ENCODE measurements around the gene HTR3D.

HTR3D gene, protein sequence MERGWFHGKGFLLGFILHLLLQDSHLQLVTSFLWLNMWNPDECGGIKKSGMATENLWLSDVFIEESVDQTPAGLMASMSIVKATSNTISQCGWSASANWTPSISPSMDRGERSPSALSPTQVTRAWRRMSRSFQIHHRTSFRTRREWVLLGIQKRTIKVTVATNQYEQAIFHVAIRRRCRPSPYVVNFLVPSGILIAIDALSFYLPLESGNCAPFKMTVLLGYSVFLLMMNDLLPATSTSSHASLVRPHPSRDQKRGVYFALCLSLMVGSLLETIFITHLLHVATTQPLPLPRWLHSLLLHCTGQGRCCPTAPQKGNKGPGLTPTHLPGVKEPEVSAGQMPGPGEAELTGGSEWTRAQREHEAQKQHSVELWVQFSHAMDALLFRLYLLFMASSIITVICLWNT

GRCh38 chr3:184031187-184031792 is at the start of gene HTR3D:
Gene HTR3D (plus strand): TSS chr3:184031742. CDS start chr3:184031742, 0 bp downstream.
- Mint-ChIP-seq H3K27ac (peak within 1 kb of the TSS; percentile 10), H3K27me3 (ENCODE audit: low read depth) (peaks cover 7% of the 10 kb centered on the region), H3K36me3 (ENCODE audit: low read depth) (no peaks in the 10 kb centered on the region), H3K9me3 (no peaks in the 10 kb centered on the region), H3K4me3 (no peak within 1 kb of the TSS), H3K4me1 (ENCODE audit: low read depth) (no peaks in the 10 kb centered on the region)
- no peak for DNase-seq (ENCODE audit: low spot score)

DNA sequence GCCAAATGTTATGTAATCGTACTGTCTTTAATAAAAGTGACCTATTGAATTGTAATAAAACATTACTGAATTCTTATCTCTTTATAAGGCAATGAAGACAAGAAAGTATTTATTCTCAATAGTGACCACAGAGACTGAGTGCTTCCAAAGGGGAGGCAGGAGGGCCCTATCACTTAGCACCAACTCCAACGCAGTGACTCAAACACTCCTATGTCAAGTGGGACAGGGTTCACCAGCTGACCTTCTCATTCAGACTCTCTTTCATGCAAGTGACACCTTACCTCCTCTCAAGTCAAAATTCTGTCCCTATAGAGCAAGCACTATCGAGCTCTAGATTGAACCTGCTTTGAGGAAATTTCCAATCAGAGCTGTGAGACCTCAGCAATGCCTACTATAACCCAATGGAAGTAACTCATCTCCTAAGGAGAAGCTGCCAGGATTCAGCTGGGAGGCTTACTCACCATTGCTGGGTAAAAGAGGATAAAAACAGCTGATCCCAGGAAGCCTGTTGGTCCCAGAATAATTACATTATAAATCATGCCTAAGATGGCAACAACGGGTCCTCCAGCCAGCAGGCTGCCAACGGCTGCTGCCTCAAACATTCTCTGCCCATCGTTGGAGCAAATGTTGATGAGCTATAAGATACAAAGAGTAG is 49.4 kb upstream of the HTR3D start:
- Mint-ChIP-seq H3K36me3 (ENCODE audit: low read depth) (peaks cover 12% of the 10 kb centered on the region), H3K27me3 (ENCODE audit: low read depth) (no peaks in the 10 kb centered on the region), H3K27ac (no peak overlapping the region), H3K4me1 (ENCODE audit: low read depth) (peaks cover 3% of the 10 kb centered on the region), H3K4me3 (no peak overlapping the region), H3K9me3 (no peaks in the 10 kb centered on the region)
- DNase-seq (ENCODE audit: low spot score) = no peak

- H3K27ac Mint-ChIP-seq = no peak overlapping the region
- H3K4me1 Mint-ChIP-seq (ENCODE audit: low read depth) = peaks cover 13% of the 10 kb centered on the region
- H3K27me3 Mint-ChIP-seq (ENCODE audit: low read depth) = no peaks in the 10 kb centered on the region
- H3K36me3 Mint-ChIP-seq (ENCODE audit: low read depth) = peaks cover 12% of the 10 kb centered on the region
- H3K4me3 Mint-ChIP-seq = no peak overlapping the region
- no peaks in the 10 kb centered on the region for H3K9me3 Mint-ChIP-seq
- no peak for DNase-seq (ENCODE audit: low spot score)
Observed at GRCh38 chr3:183984127-183984740, 47.3 kb upstream of the HTR3D start.

- H3K4me3 Mint-ChIP-seq = no peak overlapping the region
- no peaks in the 10 kb centered on the region for H3K9me3 Mint-ChIP-seq
- no peak for DNase-seq (ENCODE audit: low spot score)
- peaks cover 13% of the 10 kb centered on the region for H3K4me1 Mint-ChIP-seq (ENCODE audit: low read depth)
- H3K27me3 Mint-ChIP-seq (ENCODE audit: low read depth) = no peaks in the 10 kb centered on the region
- H3K27ac Mint-ChIP-seq = no peak overlapping the region
- peaks cover 12% of the 10 kb centered on the region for H3K36me3 Mint-ChIP-seq (ENCODE audit: low read depth)
Observed at GRCh38 chr3:183984749-183985729, 46.5 kb upstream of the HTR3D start.

DNA sequence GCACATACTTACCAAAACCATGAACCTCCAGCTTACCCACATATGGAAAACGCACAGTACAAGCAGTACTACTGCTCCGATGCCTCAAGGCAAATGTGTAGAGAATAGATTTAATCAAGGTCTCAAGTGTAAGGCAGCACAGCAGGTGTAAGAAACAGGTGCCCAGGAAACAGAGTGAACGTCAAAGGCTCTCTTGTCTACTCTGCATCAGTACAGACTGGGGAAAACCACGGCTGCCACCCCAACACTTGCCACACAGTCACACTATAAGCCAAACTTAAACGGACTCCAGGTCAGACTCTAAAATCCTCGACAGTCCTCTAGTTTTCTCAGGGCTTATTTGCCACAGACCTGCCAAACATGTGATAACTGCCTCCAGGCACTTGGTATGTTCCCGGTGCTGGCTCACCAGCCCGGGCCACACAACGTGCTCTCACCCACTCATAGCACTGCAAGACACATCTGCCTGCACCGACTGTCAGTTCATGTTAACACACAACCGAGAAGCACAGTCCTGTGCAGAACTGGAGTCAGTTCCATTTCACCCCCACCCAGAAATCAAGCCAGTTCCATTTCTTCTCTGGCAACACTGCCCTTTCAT is 44.4 kb upstream of the HTR3D start:
- Mint-ChIP-seq H3K27me3 (ENCODE audit: low read depth) (no peaks in the 10 kb centered on the region), H3K4me3 (no peak overlapping the region), H3K36me3 (ENCODE audit: low read depth) (peaks cover 12% of the 10 kb centered on the region), H3K9me3 (no peaks in the 10 kb centered on the region), H3K27ac (no peak overlapping the region), H3K4me1 (ENCODE audit: low read depth) (peaks cover 13% of the 10 kb centered on the region)
- no peak for DNase-seq (ENCODE audit: low spot score)

DNA sequence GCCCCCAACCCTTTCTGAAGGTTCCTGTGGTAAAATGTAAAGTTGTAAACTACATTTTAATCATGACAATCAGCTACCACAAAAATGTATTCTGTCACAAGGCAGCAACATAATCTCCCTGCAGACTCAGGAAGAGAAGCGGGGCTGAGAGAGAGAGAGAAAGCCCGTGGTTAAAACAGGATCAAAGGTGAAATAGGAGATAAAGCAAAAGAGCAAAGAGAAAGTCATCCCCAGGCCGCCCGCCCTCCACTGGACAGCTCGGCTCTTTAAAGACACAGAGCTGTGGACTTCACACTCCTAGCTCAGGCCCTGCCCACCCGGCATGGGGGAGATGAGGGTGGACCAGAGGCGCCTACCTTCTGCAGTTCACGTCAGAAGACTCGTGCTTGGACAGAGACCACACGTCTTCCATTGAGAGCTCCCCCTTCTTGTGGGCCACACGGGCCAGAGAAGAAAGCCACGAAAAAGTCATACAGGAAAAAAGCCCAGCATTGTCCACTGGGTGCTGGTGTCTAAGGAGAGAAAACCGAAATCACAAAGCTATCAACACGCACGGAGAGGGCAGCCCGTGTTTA is 43.2 kb upstream of the HTR3D start:
- H3K27ac Mint-ChIP-seq = no peak overlapping the region
- no peak for DNase-seq (ENCODE audit: low spot score)

DNA sequence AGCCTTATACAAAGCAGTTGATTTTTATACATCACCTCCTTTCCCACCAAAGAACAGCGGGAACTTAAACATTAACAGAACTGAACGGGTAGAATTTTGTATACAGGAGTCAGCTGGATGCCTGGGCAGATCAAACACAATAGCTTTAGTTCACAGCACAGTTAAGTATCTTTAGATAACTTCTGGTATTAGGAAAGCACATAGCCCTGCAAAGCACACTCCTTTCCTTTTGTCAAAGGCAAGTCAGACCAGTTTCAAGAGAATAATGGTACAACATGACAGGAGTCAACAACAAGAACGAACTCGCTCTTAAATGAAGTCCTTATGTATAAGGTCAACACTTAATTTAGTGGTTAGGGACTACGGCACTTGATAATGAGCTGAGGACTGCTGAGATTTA is 40.1 kb upstream of the HTR3D start:
- H3K36me3 Mint-ChIP-seq (ENCODE audit: low read depth) = peaks cover 8% of the 10 kb centered on the region
- H3K27me3 Mint-ChIP-seq (ENCODE audit: low read depth) = no peaks in the 10 kb centered on the region
- DNase-seq (ENCODE audit: low spot score) = no peak
- H3K9me3 Mint-ChIP-seq = no peaks in the 10 kb centered on the region
- H3K4me3 Mint-ChIP-seq = no peak overlapping the region
- H3K4me1 Mint-ChIP-seq (ENCODE audit: low read depth) = peaks cover 13% of the 10 kb centered on the region
- H3K27ac Mint-ChIP-seq = no peak overlapping the region

More for the DNA sequence above, 43.2 kb upstream of the HTR3D start:
- Mint-ChIP-seq H3K27me3 (ENCODE audit: low read depth) (no peaks in the 10 kb centered on the region), H3K9me3 (no peaks in the 10 kb centered on the region), H3K4me3 (peak overlapping the region; percentile 1), H3K4me1 (ENCODE audit: low read depth) (peaks cover 13% of the 10 kb centered on the region), H3K36me3 (ENCODE audit: low read depth) (peaks cover 11% of the 10 kb centered on the region)

DNA sequence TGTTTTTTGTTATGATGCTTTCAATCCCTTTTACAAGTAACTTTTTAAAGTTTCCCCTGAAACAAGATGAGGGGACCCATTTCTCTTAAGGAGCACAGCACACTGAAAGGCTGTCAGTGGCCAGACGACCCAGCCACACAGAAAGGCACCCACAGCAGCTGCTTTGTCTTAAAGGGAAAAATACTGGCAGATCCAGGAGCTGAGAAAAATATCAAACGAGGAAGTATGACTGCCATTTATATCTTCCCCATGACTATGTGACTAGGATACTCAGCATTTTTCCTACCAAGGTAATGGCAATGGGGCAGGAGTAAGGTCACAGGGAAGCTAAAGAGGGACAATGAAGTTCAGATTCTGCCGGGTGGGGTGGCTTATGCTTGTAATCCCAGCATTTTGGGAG is 29.8 kb upstream of the HTR3D start:
- H3K4me1 Mint-ChIP-seq (ENCODE audit: low read depth) = peaks cover 9% of the 10 kb centered on the region
- H3K9me3 Mint-ChIP-seq = no peaks in the 10 kb centered on the region
- H3K27ac Mint-ChIP-seq = no peak overlapping the region
- H3K36me3 Mint-ChIP-seq (ENCODE audit: low read depth) = peaks cover 1% of the 10 kb centered on the region
- no peak overlapping the region for H3K4me3 Mint-ChIP-seq
- no peak for DNase-seq (ENCODE audit: low spot score)
- H3K27me3 Mint-ChIP-seq (ENCODE audit: low read depth) = no peaks in the 10 kb centered on the region

GRCh38 chr3:184002469-184002868 is 29.1 kb upstream of the HTR3D start:
- Mint-ChIP-seq H3K27ac (no peak overlapping the region), H3K9me3 (no peaks in the 10 kb centered on the region), H3K4me1 (ENCODE audit: low read depth) (peaks cover 9% of the 10 kb centered on the region), H3K36me3 (ENCODE audit: low read depth) (peaks cover 1% of the 10 kb centered on the region), H3K27me3 (ENCODE audit: low read depth) (no peaks in the 10 kb centered on the region), H3K4me3 (no peak overlapping the region)
- DNase-seq (ENCODE audit: low spot score) = no peak

DNA sequence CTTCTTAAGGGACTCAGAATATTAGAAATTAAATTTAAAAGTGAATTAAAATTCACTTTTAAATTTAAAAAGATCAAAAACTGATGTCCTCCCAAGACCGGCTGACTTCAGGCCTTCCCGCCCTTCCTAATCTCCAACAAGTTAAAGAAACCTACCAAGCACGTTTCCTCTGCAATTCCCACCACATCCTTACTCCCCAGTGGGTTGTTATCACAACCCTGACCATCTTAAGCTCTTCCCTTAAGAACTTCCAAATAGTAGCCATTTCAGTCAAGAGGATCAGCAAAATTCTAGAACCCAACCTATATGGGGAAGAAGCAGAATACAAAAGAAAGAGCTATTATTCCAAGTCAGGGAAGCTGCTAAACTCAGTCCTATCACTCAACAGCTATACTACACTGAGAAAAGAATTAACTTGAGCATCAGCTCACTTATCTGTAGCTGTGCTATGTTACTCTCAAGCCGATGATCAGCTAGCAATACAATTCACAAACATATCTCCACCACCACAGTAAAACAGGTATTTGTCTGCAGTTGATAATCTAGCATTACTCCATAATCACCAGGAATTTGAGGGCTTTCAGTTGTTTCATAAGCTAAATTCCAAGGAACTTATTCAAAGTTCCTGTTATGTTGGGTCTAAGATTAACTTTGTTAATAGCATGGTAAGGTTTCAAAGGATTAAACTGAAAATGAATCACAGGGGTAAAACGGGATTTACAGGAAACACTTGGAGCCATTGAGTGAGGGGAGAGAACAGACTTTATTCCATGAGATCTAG is 28.2 kb upstream of the HTR3D start:
- peaks cover 9% of the 10 kb centered on the region for H3K4me1 Mint-ChIP-seq (ENCODE audit: low read depth)
- no peak for DNase-seq (ENCODE audit: low spot score)
- peaks cover 3% of the 10 kb centered on the region for H3K36me3 Mint-ChIP-seq (ENCODE audit: low read depth)
- H3K9me3 Mint-ChIP-seq = no peaks in the 10 kb centered on the region
- no peak overlapping the region for H3K4me3 Mint-ChIP-seq
- no peak overlapping the region for H3K27ac Mint-ChIP-seq
- H3K27me3 Mint-ChIP-seq (ENCODE audit: low read depth) = no peaks in the 10 kb centered on the region

- no peaks in the 10 kb centered on the region for H3K9me3 Mint-ChIP-seq
- no peak for DNase-seq (ENCODE audit: low spot score)
- peaks cover 9% of the 10 kb centered on the region for H3K4me1 Mint-ChIP-seq (ENCODE audit: low read depth)
- H3K4me3 Mint-ChIP-seq = no peak overlapping the region
- no peaks in the 10 kb centered on the region for H3K27me3 Mint-ChIP-seq (ENCODE audit: low read depth)
- H3K27ac Mint-ChIP-seq = no peak overlapping the region
- peaks cover 6% of the 10 kb centered on the region for H3K36me3 Mint-ChIP-seq (ENCODE audit: low read depth)
Observed at GRCh38 chr3:184004476-184004875, 27.1 kb upstream of the HTR3D start.

- Mint-ChIP-seq H3K36me3 (ENCODE audit: low read depth) (peaks cover 6% of the 10 kb centered on the region), H3K9me3 (no peaks in the 10 kb centered on the region), H3K4me1 (ENCODE audit: low read depth) (peaks cover 9% of the 10 kb centered on the region), H3K4me3 (no peak overlapping the region), H3K27me3 (ENCODE audit: low read depth) (no peaks in the 10 kb centered on the region), H3K27ac (no peak overlapping the region)
- no peak for DNase-seq (ENCODE audit: low spot score)
Observed at GRCh38 chr3:184005941-184006507, 25.5 kb upstream of the HTR3D start.
